ENCODE data around the gene RAB44. TPM values are rescaled to one million over a fixed set of nuclear protein-coding genes. Genes with fewer than 3 reads are reported as not detected.
A peak's percentile ranks its signal among the peaks of the same experiment; 100 is the strongest.

RAB44 gene
- total RNA-seq, 1 donor from 2014 or later: not detected

DNA sequence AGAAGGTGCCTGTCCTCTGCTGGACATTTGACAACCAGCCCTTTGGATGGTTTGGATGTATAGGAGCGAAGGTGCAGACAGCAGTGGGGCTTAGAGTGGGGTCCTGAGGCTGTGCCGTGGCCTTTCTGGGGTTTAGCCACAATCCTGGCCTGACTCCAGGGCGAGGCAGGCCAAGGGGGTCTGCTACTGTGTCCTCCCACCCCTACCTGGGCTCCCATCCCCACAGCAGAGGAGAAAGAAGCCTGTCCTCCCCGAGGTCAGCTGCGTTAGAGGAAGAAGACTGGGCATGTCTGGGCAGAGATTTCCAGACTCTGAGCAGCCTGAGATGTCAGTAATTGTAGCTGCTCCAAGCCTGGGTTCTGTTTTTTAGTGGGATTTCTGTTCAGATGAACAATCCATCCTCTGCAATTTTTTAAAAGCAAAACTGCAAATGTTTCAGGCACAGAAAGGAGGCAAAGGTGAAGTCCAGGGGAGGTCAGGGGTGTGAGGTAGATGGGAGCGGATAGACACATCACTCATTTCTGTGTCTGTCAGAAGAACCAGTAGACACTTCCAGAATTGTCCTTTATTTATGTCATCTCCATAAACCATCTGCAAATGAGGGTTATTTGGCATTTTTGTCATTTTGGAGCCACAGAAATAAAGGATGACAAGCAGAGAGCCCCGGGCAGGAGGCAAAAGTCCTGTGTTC, 20.4 kb upstream of the RAB44 start:
- no peak for DNase-seq (ENCODE audit: low read depth)
- H3K4me3 ChIP-seq (ENCODE audit: low read depth, low read length): peak overlapping the region; percentile 99
- TF ChIP-seq, protein P1, sequence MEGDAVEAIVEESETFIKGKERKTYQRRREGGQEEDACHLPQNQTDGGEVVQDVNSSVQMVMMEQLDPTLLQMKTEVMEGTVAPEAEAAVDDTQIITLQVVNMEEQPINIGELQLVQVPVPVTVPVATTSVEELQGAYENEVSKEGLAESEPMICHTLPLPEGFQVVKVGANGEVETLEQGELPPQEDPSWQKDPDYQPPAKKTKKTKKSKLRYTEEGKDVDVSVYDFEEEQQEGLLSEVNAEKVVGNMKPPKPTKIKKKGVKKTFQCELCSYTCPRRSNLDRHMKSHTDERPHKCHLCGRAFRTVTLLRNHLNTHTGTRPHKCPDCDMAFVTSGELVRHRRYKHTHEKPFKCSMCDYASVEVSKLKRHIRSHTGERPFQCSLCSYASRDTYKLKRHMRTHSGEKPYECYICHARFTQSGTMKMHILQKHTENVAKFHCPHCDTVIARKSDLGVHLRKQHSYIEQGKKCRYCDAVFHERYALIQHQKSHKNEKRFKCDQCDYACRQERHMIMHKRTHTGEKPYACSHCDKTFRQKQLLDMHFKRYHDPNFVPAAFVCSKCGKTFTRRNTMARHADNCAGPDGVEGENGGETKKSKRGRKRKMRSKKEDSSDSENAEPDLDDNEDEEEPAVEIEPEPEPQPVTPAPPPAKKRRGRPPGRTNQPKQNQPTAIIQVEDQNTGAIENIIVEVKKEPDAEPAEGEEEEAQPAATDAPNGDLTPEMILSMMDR (conservative IDR thresholded peaks at IDR 0.05; ENCODE audit: low read depth, low read length): no peak

DNA sequence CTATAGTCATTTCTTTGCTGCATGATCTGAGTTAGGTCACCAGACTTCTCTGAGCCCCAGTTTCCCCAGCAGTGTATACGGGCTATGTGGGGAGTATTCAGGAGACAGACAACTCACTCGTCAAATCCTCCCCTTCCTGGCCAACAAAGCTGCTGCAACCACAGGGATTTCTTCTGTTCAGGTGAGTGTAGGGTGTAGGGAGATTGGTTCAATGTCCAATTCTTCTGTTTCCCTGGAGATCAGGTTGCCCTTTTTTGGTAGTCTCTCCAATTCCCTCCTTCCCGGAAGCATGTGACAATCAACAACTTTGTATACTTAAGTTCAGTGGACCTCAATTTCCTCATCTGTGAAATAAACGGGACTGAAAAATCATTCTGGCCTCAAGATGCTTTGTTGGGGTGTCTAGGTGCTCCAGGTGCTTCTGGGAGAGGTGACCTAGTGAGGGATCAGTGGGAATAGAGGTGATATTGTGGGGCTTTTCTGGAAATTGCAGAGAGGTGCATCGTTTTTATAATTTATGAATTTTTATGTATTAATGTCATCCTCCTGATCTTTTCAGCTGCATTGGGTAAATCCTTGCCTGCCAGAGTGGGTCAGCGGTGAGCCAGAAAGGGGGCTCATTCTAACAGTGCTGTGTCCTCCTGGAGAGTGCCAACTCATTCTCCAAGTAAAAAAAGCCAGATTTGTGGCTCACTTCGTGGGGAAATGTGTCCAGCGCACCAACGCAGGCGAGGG, 19.7 kb upstream of the RAB44 start:
- peak overlapping the region; percentile 99 for H3K4me3 ChIP-seq (ENCODE audit: low read depth, low read length)
- no peak for DNase-seq (ENCODE audit: low read depth)
- TF ChIP-seq, protein P1 (conservative IDR thresholded peaks at IDR 0.05; ENCODE audit: low read depth, low read length): no peak

- no peak for DNase-seq (ENCODE audit: low read depth)
- peak within 1 kb of the TSS; percentile 99 for H3K4me3 ChIP-seq (ENCODE audit: low read depth, low read length)
- TF ChIP-seq, protein P1 (conservative IDR thresholded peaks at IDR 0.05; ENCODE audit: low read depth, low read length): no peak
These were observed 19.1 kb upstream of the RAB44 start, which contains the start of gene CDKN1A for GRCh38 chr6:36678488-36679042. CDKN1A (plus strand) TSS chr6:36678714; CDS start chr6:36684102, 5,388 bp downstream.

DNA sequence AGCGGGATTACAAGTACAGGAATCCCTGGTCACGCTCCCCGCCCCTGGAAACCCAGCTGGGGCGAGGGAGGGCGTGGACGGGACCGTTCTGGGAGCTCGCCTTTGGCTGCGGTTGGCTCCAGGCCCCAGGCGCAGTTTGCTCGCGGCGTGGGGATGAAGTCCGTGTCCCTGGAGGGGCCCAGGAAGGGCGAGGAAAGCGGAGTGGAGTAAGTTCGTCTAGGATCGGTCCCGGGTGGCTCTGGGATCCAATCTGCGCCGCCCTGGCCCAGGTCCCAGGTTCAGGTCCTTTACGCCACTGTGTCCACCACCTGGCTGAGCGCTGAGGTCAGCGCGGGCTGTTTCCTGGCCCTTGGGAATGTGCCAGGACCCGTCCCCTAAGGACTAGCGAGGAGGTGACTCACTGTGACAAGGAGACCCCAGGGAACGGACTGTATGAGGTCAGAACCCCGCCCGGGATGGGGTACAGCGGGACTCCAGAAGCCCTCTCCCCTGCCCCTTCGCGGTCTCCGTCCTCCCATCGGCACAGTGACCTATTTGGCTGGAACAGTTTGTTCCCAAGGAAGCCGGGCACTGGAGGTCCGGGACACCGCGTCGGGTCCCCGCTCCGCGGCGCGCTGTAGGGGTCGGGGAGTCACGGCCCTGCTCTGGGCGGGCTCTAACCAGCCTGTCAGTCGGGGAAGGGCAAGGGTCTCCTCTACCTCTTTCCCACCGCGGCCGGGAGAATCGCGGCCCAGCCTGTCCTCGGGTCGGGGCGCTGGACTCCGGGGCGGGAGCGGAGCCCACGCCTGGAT, 18.4 kb upstream of the RAB44 start:
- H3K4me3 ChIP-seq (ENCODE audit: low read depth, low read length): peak overlapping the region; percentile 99
- TF ChIP-seq, protein P1 (conservative IDR thresholded peaks at IDR 0.05; ENCODE audit: low read depth, low read length): no peak
- DNase-seq (ENCODE audit: low read depth): no peak

DNA sequence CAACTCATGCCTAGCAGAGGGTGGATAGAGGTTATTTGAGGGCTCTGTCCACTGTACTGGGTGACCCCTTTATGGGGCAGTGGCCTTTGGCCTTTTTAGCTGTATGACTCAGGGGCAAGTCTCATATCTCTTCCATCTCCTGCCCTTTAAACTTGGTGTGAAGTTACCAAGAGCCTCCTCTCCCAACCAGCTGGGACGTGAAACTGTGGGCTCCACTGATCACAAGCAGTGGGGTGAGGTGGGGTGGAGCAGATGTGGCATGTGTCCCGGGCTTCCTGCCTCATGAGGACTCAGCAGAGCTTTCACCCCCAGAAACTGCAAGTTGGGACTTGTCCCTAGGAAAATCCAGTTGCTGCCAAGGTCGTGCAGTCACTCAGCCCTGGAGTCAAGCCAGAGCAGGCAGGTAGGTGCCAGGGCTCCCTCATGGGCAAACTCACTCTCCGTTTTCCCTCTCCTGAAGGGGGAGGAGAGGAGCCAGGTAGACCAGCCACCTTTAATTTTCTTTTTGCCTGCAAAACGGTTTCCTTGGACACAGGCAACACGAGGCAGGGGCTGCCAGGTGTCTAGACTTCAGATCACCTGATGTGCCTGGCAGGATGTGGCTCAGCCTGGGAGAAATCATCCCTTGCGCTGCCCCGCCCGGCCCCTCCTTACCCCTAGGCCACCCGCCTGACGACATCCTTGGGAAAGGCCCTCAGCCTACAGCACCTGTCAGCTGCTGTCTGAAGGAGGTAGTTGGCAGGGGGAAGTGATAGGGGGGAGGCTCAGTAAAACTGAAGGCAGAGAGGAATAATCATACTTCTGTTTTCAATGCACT, 15.1 kb upstream of the RAB44 start:
- TF ChIP-seq, protein P1 (conservative IDR thresholded peaks at IDR 0.05; ENCODE audit: low read depth, low read length): no peak
- no peak for DNase-seq (ENCODE audit: low read depth)
- H3K4me3 ChIP-seq (ENCODE audit: low read depth, low read length): peak overlapping the region; percentile 29

- TF ChIP-seq, protein P1 (conservative IDR thresholded peaks at IDR 0.05; ENCODE audit: low read depth, low read length): no peak
- no peak overlapping the region for H3K4me3 ChIP-seq (ENCODE audit: low read depth, low read length)
- no peak for DNase-seq (ENCODE audit: low read depth)
These were observed 14.4 kb upstream of the RAB44 start for GRCh38 chr6:36683145-36683655.
